H1 (cell line): ENCODE measurements around the gene ARHGAP4. TPM values are rescaled to one million over a fixed set of nuclear protein-coding genes. Genes with fewer than 3 reads are reported as not detected.

ENCODE experiments used
- CTCF ChIA-PET: fragments of 300-600 bp; sonication (Branson Sonifier 250); formaldehyde crosslinking; loops from one replicate; lab custom pipeline; 2021; ENCODE audit not compliant: partially characterized antibody; lab: Charles Lee
- POLR2A ChIA-PET: fragments of 300-600 bp; sonication (Branson Sonifier 250); formaldehyde crosslinking; loops from one replicate; lab custom pipeline; 2021; ENCODE audit warnings: inconsistent platforms; ENCODE audit not compliant: partially characterized antibody; lab: Charles Lee
- DNase-seq, 2 experiments: peaks; one replicate each; pipeline versions ENCODE4 v3.0.0 to v3.0.0-alpha.2; 2010 to 2022; ENCODE audit warnings: low spot score in 2 of 2, low read depth in 1 of 2, mixed read lengths in 1 of 2
- FAIRE-seq: peaks from 2 replicates; lab custom pipeline; 2011; peaks lifted over from hg19 to GRCh38; lab: Jason Lieb, UNC
- H2AFZ ChIP-seq: 2 replicates; pipeline ENCODE4 v1.8.1; 2012; ENCODE audit warnings: low read length, inconsistent platforms
- H2AK5ac ChIP-seq: 2 replicates; pipeline ENCODE4 v1.6.1; 2013; ENCODE audit warnings: low read depth, low read length
- H2BK120ac ChIP-seq: replicated peaks from 2 replicates; pipeline ENCODE3; 2013; ENCODE audit warnings: low read depth, low read length, inconsistent platforms
- H2BK12ac ChIP-seq: 2 replicates; pipeline ENCODE4 v1.6.1; 2013; ENCODE audit warnings: low read depth, low read length
- H2BK15ac ChIP-seq: 2 replicates; pipeline ENCODE4 v1.6.1; 2013; ENCODE audit warnings: low read length
- H2BK20ac ChIP-seq: 2 replicates; pipeline ENCODE4 v1.6.1; 2013; ENCODE audit warnings: low read length
- H2BK5ac ChIP-seq: 2 replicates; pipeline ENCODE4 v1.6.1; 2013; ENCODE audit warnings: low read depth, low read length
- H3K14ac ChIP-seq: 2 replicates; pipeline ENCODE4 v1.6.1; 2013; ENCODE audit warnings: inconsistent platforms; ENCODE audit not compliant: insufficient read length
- H3K18ac ChIP-seq: 2 replicates; pipeline ENCODE4 v1.6.1; 2013; ENCODE audit warnings: low read length; ENCODE audit errors: extremely low read depth
- H3K23ac ChIP-seq: 2 replicates; pipeline ENCODE4 v1.6.1; 2013; ENCODE audit warnings: inconsistent platforms; ENCODE audit not compliant: insufficient read length
- H3K23me2 ChIP-seq: 2 replicates; pipeline ENCODE4 v1.6.1; 2013; ENCODE audit warnings: low read depth, low read length
- H3K27ac ChIP-seq: 2 replicates; pipeline ENCODE4 v1.6.1; 2011; ENCODE audit warnings: low read depth, low read length, inconsistent platforms
- H3K27me3 ChIP-seq, 4 experiments: replicated peaks in 1 of 4; 1 replicate in 1 of 4; 2 replicates in 3 of 4; pipeline versions ENCODE4 v1.6.1 to v1.8.1; 2011 to 2013; ENCODE audit warnings: low read length in 3 of 4, mild to moderate bottlenecking in 3 of 4, inconsistent platforms in 2 of 4, mixed read lengths in 2 of 4, moderate library complexity in 1 of 4; ENCODE audit not compliant: control insufficient read depth in 3 of 4, insufficient read depth in 3 of 4; ENCODE audit errors: extremely low read depth in 1 of 4
- H3K36me3 ChIP-seq, 4 experiments: 2 replicates each; pipeline versions ENCODE4 v1.6.1 to v1.8.1; 2011 to 2013; ENCODE audit warnings: mild to moderate bottlenecking in 4 of 4, low read length in 3 of 4, moderate library complexity in 2 of 4, control low read depth in 1 of 4, inconsistent platforms in 1 of 4; ENCODE audit not compliant: insufficient read depth in 4 of 4, control insufficient read depth in 2 of 4
- H3K4ac ChIP-seq: replicated peaks from 2 replicates; pipeline ENCODE3; 2013; ENCODE audit warnings: low read length, low read depth, mixed read lengths, inconsistent platforms; ENCODE audit not compliant: insufficient read length
- H3K4me1 ChIP-seq, 4 experiments: replicated peaks in 1 of 4; 1 replicate in 1 of 4; 2 replicates in 3 of 4; pipeline versions ENCODE4 v1.6.1 to v1.8.1; 2011 to 2013; ENCODE audit warnings: low read length in 3 of 4, inconsistent platforms in 2 of 4, mixed read lengths in 1 of 4; ENCODE audit not compliant: insufficient read depth in 4 of 4, control insufficient read depth in 3 of 4
- H3K4me2 ChIP-seq, 2 experiments: 2 replicates each; pipeline versions ENCODE4 v1.6.1 to v1.8.1; 2011 to 2013; ENCODE audit warnings: low read depth in 2 of 2, low read length in 2 of 2, control low read depth in 1 of 2, inconsistent platforms in 1 of 2, mild to moderate bottlenecking in 1 of 2; ENCODE audit not compliant: insufficient read depth in 1 of 2
- H3K4me3 ChIP-seq, 4 experiments: fragments of 200-600, 300-600 bp in 1 of 4; sonication (generic), shearing (Covaris generic), sonication (Bioruptor Twin) in 1 of 4; 2 replicates each; pipeline versions ENCODE4 v1.5.1 to v1.8.1; 2011 to 2016; ENCODE audit warnings: low read length in 4 of 4, low read depth in 3 of 4, control low read depth in 2 of 4, inconsistent platforms in 2 of 4, mild to moderate bottlenecking in 2 of 4, mixed read lengths in 1 of 4, moderate library complexity in 1 of 4; ENCODE audit not compliant: insufficient read depth in 2 of 4; ENCODE audit errors: extremely low read depth in 1 of 4
- H3K56ac ChIP-seq: replicated peaks from 2 replicates; pipeline ENCODE3; 2013; ENCODE audit warnings: low read depth, mild to moderate bottlenecking, mixed read lengths, low read length, inconsistent platforms; ENCODE audit not compliant: insufficient read length
- H3K79me1 ChIP-seq: 2 replicates; pipeline ENCODE4 v1.6.1; 2013; ENCODE audit warnings: low read depth, low read length, control low read depth
- H3K79me2 ChIP-seq, 2 experiments: 2 replicates each; pipeline versions ENCODE4 v1.6.1 to v1.8.1; 2012 to 2013; ENCODE audit warnings: low read length in 2 of 2, mild to moderate bottlenecking in 2 of 2, inconsistent platforms in 1 of 2; ENCODE audit not compliant: insufficient read depth in 2 of 2, control insufficient read depth in 1 of 2
- H3K9ac ChIP-seq, 4 experiments: replicated peaks in 1 of 4; 1 replicate in 1 of 4; 2 replicates in 3 of 4; pipeline versions ENCODE4 v1.6.1 to v1.8.1; 2011 to 2013; ENCODE audit warnings: low read depth in 3 of 4, low read length in 3 of 4, control low read depth in 2 of 4, mild to moderate bottlenecking in 2 of 4, moderate library complexity in 2 of 4, inconsistent platforms in 1 of 4; ENCODE audit errors: extremely low read depth in 1 of 4
- H3K9me3 ChIP-seq, 2 experiments: 2 replicates each; pipeline versions ENCODE4 v1.6.1 to v1.8.1; 2012 to 2013; ENCODE audit warnings: mild to moderate bottlenecking in 2 of 2, moderate library complexity in 2 of 2, control low read depth in 1 of 2, inconsistent platforms in 1 of 2, low read depth in 1 of 2, low read length in 1 of 2, mixed read lengths in 1 of 2; ENCODE audit not compliant: insufficient read depth in 2 of 2
- H4K20me1 ChIP-seq, 2 experiments: replicated peaks in 1 of 2; 2 replicates each; pipeline versions ENCODE3 to v1.8.1; 2011 to 2013; ENCODE audit warnings: inconsistent platforms in 2 of 2, low read length in 2 of 2, mild to moderate bottlenecking in 1 of 2; ENCODE audit not compliant: insufficient read depth in 2 of 2, control insufficient read depth in 1 of 2
- H4K5ac ChIP-seq: 2 replicates; pipeline ENCODE4 v1.6.1; 2013; ENCODE audit warnings: low read length, low read depth, mixed read lengths, inconsistent platforms; ENCODE audit not compliant: insufficient read length
- H4K8ac ChIP-seq: 2 replicates; pipeline ENCODE4 v1.8.0; 2013; ENCODE audit warnings: mild to moderate bottlenecking, moderate library complexity, low read length, inconsistent platforms; ENCODE audit not compliant: insufficient read depth; ENCODE audit errors: extremely low read depth
- H4K91ac ChIP-seq: replicated peaks from 2 replicates; pipeline ENCODE3; 2013; ENCODE audit warnings: low read length, mixed read lengths, inconsistent platforms; ENCODE audit not compliant: insufficient read length
- ASH2L ChIP-seq: fragments of 200-600, 300-600 bp; sonication (generic); IDR thresholded peaks from one replicate; pipeline ENCODE4 v1.7.1; 2017; ENCODE audit warnings: low read length
- CREB1 ChIP-seq: IDR thresholded peaks from 2 replicates; pipeline ENCODE4 v1.6.1; 2012; ENCODE audit warnings: inconsistent platforms
- GTF2F1 ChIP-seq: IDR thresholded peaks from 2 replicates; pipeline ENCODE4 v1.6.1; 2012; ENCODE audit warnings: low read depth, low read length, improper control_type of control experiment, borderline replicate concordance
- WGBS, 2 experiments: shearing (Covaris generic) in 1 of 2; methylation state at CpG; one replicate each; pipeline versions ENCODE4 v1.1.6 to v1.1.7; 2013 to 2015; ENCODE audit warnings: low lambda C conversion rate in 2 of 2, mixed read lengths in 2 of 2, inconsistent platforms in 1 of 2, low coverage in 1 of 2, missing lambda C conversion rate in 1 of 2; ENCODE audit not compliant: insufficient replicate concordance in 2 of 2, insufficient coverage in 1 of 2, insufficient read length in 1 of 2; ENCODE audit errors: extremely low coverage in 1 of 2, missing lambda C conversion rate in 1 of 2; 5-methylcytosine and 5-hydroxymethylcytosine counted together
- polyA plus RNA-seq, 7 experiments: library from polyadenylated mRNA; depleted of rRNA in 3 of 7; stranded (reverse) in 5 of 7; unstranded in 2 of 7; fragments of >200 nt in 5 of 7; fragments of 200-250 nt in 2 of 7; gene quantifications; 1 replicate in 5 of 7; 2 replicates in 1 of 7; 4 replicates in 1 of 7; pipeline versions ENCODE4 v1.2.1 to v1.2.3, GENCODE V29; 2011 to 2013; ENCODE audit warnings: missing spikeins in 2 of 7, mixed read lengths in 2 of 7
- total RNA-seq: library from RNA; stranded (reverse); fragmentation: NEBNext Ultra II Directional; extraction: Animal tissue kit (Norgen Biotek cat#: 25700); gene quantifications from 2 replicates; pipeline ENCODE4 v1.2.1, GENCODE V29; 2021

The ARHGAP4 gene
- total and polyA plus RNA-seq, 2 of the 8 experiments (the other 6 are each of a cell fraction or from before 2014, with no cell fraction given), result 23.9 to 26.0 TPM

- no peak overlapping the region for H3K56ac ChIP-seq
- H3K9me3 ChIP-seq, result no peaks in the 10 kb centered on the region
- H4K5ac ChIP-seq, result no peak overlapping the region
- H2BK15ac ChIP-seq, result no peak overlapping the region
- H4K8ac ChIP-seq, result no peak overlapping the region
- no peak overlapping the region for H2BK120ac ChIP-seq
- no peak overlapping the region for H3K27ac ChIP-seq
- H4K20me1 ChIP-seq, result no peaks in the 10 kb centered on the region
- H3K23ac ChIP-seq, result no peak overlapping the region
- H3K4me3 ChIP-seq, result no peak overlapping the region
- H3K18ac ChIP-seq, result no peak overlapping the region
- no peak overlapping the region for H3K4ac ChIP-seq
- H3K79me2 ChIP-seq, result no peaks in the 10 kb centered on the region
- DNase-seq (no peak), FAIRE-seq (no peak)
- ChIA-PET CTCF (interaction anchor here (1.2 kb wide), 1 partner anchor 16 kb away, joined by 4 read pairs; no protein-coding TSS in a partner anchor), POLR2A (no interaction called here)
- H4K91ac ChIP-seq, result no peak overlapping the region
- peaks cover 0 to 22% (median under 1%) of the 10 kb centered on the region in 4 experiments; a peak in 1 of 8 replicates for H3K36me3 ChIP-seq
- no peak overlapping the region for H3K9ac ChIP-seq
- H3K4me1 ChIP-seq, result peaks cover 0 to 16% (median 0%) of the 10 kb centered on the region in 4 experiments; a peak in 2 of 7 replicates
- TF ChIP-seq CREB1 (no peak), ASH2L (no peak), GTF2F1 (no peak)
- no peaks in the 10 kb centered on the region for H3K27me3 ChIP-seq
- H2BK12ac ChIP-seq, result no peak overlapping the region
- no peak overlapping the region for H3K4me2 ChIP-seq
- no peak overlapping the region for H2AFZ ChIP-seq
- 96% methylated on average over 9 of the region's 22 CpGs; no CpG with 5 or more reads in 1 of the 2 experiments for WGBS, 2 experiments
- H2AK5ac ChIP-seq, result no peak overlapping the region
- no peak overlapping the region for H2BK5ac ChIP-seq
- no peaks in the 10 kb centered on the region for H3K23me2 ChIP-seq
- H2BK20ac ChIP-seq, result no peak overlapping the region
- H3K14ac ChIP-seq, result no peak overlapping the region
- H3K79me1 ChIP-seq, result no peaks in the 10 kb centered on the region
Observed at GRCh38 chrX:153866302-153867019, 59.6 kb downstream of the ARHGAP4 start.
